IMR-90 (cell line): ENCODE measurements around the gene NLGN2. TPM values are rescaled to one million over a fixed set of nuclear protein-coding genes. Genes with fewer than 3 reads are reported as not detected.

Source experiments
- ATAC-seq: fragments of 200-7000 bp; cut with Tn5 transposase; 2 replicates; pipeline ENCODE4 v1.9.1; 2020; ENCODE audit warnings: low read depth, mild to moderate bottlenecking, moderate library complexity
- BruUV-seq: library from RNA; stranded (reverse); fragments of 400-500 nt; replicated peaks from 2 replicates; lab custom pipeline; 2021; lab: Mats Ljungman, UMichigan
- CTCF ChIA-PET: fragments of 300-600 bp; formaldehyde crosslinking; extraction: SDS; loops from one replicate; lab custom pipeline; 2021; ENCODE audit warnings: antibody characterized with exemption; lab: Yijun Ruan, JAX
- POLR2A ChIA-PET: fragments of 300-600 bp; sonication (Branson Sonifier 250); formaldehyde crosslinking; loops from one replicate; lab custom pipeline; 2022; ENCODE audit warnings: antibody characterized with exemption; ENCODE audit not compliant: unreplicated experiment; lab: Charles Lee
- DNase-seq: peaks from one replicate; pipeline ENCODE4 v3.0.0; 2013
- H2AFZ ChIP-seq: replicated peaks from 2 replicates; pipeline ENCODE3; 2013; ENCODE audit warnings: low read length, mild to moderate bottlenecking; ENCODE audit not compliant: poor library complexity
- H2AK5ac ChIP-seq: 2 replicates; pipeline ENCODE4 v1.6.1; 2013; ENCODE audit warnings: low read depth, low read length, inconsistent platforms
- H2AK9ac ChIP-seq: replicated peaks from 2 replicates; pipeline ENCODE3; 2013; ENCODE audit warnings: mild to moderate bottlenecking, low read depth, low read length, moderate library complexity; ENCODE audit not compliant: poor library complexity
- H2BK120ac ChIP-seq: 2 replicates; pipeline ENCODE4 v1.6.1; 2013; ENCODE audit warnings: low read depth, low read length, inconsistent platforms
- H2BK15ac ChIP-seq: 3 replicates; pipeline ENCODE4 v1.6.1; 2013; ENCODE audit warnings: low read depth, low read length, inconsistent platforms
- H2BK20ac ChIP-seq: 2 replicates; pipeline ENCODE4 v1.6.1; 2013; ENCODE audit warnings: low read depth, mild to moderate bottlenecking, inconsistent platforms, low read length, moderate library complexity
- H2BK5ac ChIP-seq: 2 replicates; pipeline ENCODE4 v1.6.1; 2013; ENCODE audit warnings: mild to moderate bottlenecking, low read depth, low read length, inconsistent platforms; ENCODE audit not compliant: poor library complexity, severe bottlenecking
- H3K14ac ChIP-seq: replicated peaks from 2 replicates; pipeline ENCODE4 v1.6.1; 2013; ENCODE audit warnings: low read depth, low read length, inconsistent platforms
- H3K18ac ChIP-seq: 2 replicates; pipeline ENCODE4 v1.6.1; 2013; ENCODE audit warnings: low read depth, low read length, control low read depth
- H3K23ac ChIP-seq: 2 replicates; pipeline ENCODE4 v1.6.1; 2013; ENCODE audit warnings: low read depth, low read length, inconsistent platforms
- H3K27ac ChIP-seq: 2 replicates; pipeline ENCODE4 v1.5.1; 2013; ENCODE audit warnings: mild to moderate bottlenecking, control low read depth, low read length; ENCODE audit not compliant: insufficient read depth
- H3K27me3 ChIP-seq: 2 replicates; pipeline ENCODE4 v1.6.1; 2013; ENCODE audit warnings: low read length; ENCODE audit not compliant: control insufficient read depth, insufficient read depth
- H3K36me3 ChIP-seq: 2 replicates; pipeline ENCODE4 v1.6.1; 2013; ENCODE audit warnings: low read length, mixed read lengths; ENCODE audit not compliant: control insufficient read depth, insufficient read depth
- H3K4ac ChIP-seq: 2 replicates; pipeline ENCODE4 v1.6.1; 2013; ENCODE audit warnings: low read depth, low read length, inconsistent platforms
- H3K4me1 ChIP-seq: 2 replicates; pipeline ENCODE4 v1.6.1; 2013; ENCODE audit warnings: low read length, mixed read lengths; ENCODE audit not compliant: control insufficient read depth, insufficient read depth
- H3K4me2 ChIP-seq: 2 replicates; pipeline ENCODE4 v1.6.1; 2013; ENCODE audit warnings: low read depth, mild to moderate bottlenecking, control low read depth, low read length, moderate library complexity
- H3K4me3 ChIP-seq: 2 replicates; pipeline ENCODE4 v1.5.1; 2013; ENCODE audit warnings: low read depth, mild to moderate bottlenecking, control low read depth, low read length, moderate library complexity; ENCODE audit not compliant: insufficient read depth
- H3K56ac ChIP-seq: 2 replicates; pipeline ENCODE4 v1.6.1; 2013; ENCODE audit warnings: low read length, inconsistent platforms; ENCODE audit not compliant: insufficient read depth; ENCODE audit errors: extremely low read depth
- H3K79me1 ChIP-seq, 2 experiments: 2 replicates each; pipeline ENCODE4 v1.6.1; 2013; ENCODE audit warnings: low read length in 2 of 2, inconsistent platforms in 1 of 2, low read depth in 1 of 2
- H3K9ac ChIP-seq: 2 replicates; pipeline ENCODE4 v1.6.1; 2013; ENCODE audit warnings: low read depth, low read length, control low read depth
- H3K9me1 ChIP-seq: 2 replicates; pipeline ENCODE4 v1.6.1; 2013; ENCODE audit warnings: low read length, inconsistent platforms; ENCODE audit not compliant: insufficient read depth
- H3K9me3 ChIP-seq: 2 replicates; pipeline ENCODE4 v1.6.1; 2013; ENCODE audit warnings: low read length; ENCODE audit not compliant: control insufficient read depth, insufficient read depth
- H4K20me1 ChIP-seq: 2 replicates; pipeline ENCODE4 v1.6.1; 2013; ENCODE audit warnings: low read length, inconsistent platforms; ENCODE audit not compliant: insufficient read depth
- H4K5ac ChIP-seq: 2 replicates; pipeline ENCODE4 v1.6.1; 2013; ENCODE audit warnings: mild to moderate bottlenecking, low read depth, low read length, control low read depth
- H4K8ac ChIP-seq, 2 experiments: 2 replicates each; pipeline ENCODE4 v1.6.1; 2013; ENCODE audit warnings: low read depth in 2 of 2, low read length in 2 of 2, control low read depth in 1 of 2, inconsistent platforms in 1 of 2
- H4K91ac ChIP-seq: 2 replicates; pipeline ENCODE4 v1.6.1; 2013; ENCODE audit warnings: low read depth, low read length, inconsistent platforms; ENCODE audit not compliant: insufficient read depth
- BHLHE40 ChIP-seq: fragments of 150-350 bp; IDR thresholded peaks from 2 replicates; pipeline ENCODE4 v1.6.1; 2016; ENCODE audit warnings: mild to moderate bottlenecking, low read depth, low read length
- CEBPB ChIP-seq: IDR thresholded peaks from 2 replicates; pipeline ENCODE4 v1.6.1; 2012; ENCODE audit warnings: low read depth, low read length, improper control_type of control experiment
- CHD1 ChIP-seq: IDR thresholded peaks from 2 replicates; pipeline ENCODE4 v1.6.1; 2012; ENCODE audit warnings: low read depth, low read length, improper control_type of control experiment
- FOS ChIP-seq: fragments of 150-350 bp; IDR thresholded peaks from 2 replicates; pipeline ENCODE4 v1.6.1; 2016; ENCODE audit warnings: low read depth, low read length
- MAZ ChIP-seq: IDR thresholded peaks from 2 replicates; pipeline ENCODE4 v1.6.1; 2012; ENCODE audit warnings: low read depth, mild to moderate bottlenecking, low read length, improper control_type of control experiment, moderate library complexity, borderline replicate concordance
- MXI1 ChIP-seq: IDR thresholded peaks from 2 replicates; pipeline ENCODE4 v1.6.1; 2012; ENCODE audit warnings: low read depth, mild to moderate bottlenecking, low read length, moderate library complexity, borderline replicate concordance
- POLR2A ChIP-seq: IDR thresholded peaks from 2 replicates; pipeline ENCODE4 v1.6.1; 2012; ENCODE audit warnings: mild to moderate bottlenecking, low read depth, low read length
- RCOR1 ChIP-seq: IDR thresholded peaks from 2 replicates; pipeline ENCODE4 v1.6.1; 2012; ENCODE audit warnings: mild to moderate bottlenecking, low read length, improper control_type of control experiment; ENCODE audit not compliant: insufficient replicate concordance
- SMC3 ChIP-seq: fragments of 150-350 bp; IDR thresholded peaks from 2 replicates; pipeline ENCODE4 v1.6.1; 2016; ENCODE audit warnings: low read depth, mild to moderate bottlenecking, antibody characterized with exemption, low read length, moderate library complexity
- WGBS, 2 experiments: methylation state at CpG; one replicate each; pipeline versions ENCODE4 v1.1.5 to v1.1.7; 2013; ENCODE audit warnings: missing lambda C conversion rate in 2 of 2; ENCODE audit not compliant: insufficient read length in 1 of 2; ENCODE audit errors: extremely low coverage in 2 of 2; 5-methylcytosine and 5-hydroxymethylcytosine counted together
- dilution Hi-C: fragments of 300-500 bp; cut with HindIII; formaldehyde crosslinking; loops from one replicate; pipeline ENCODE4 v1.14.3; 2018; ENCODE audit warnings: low sequenced_read_pairs; ENCODE audit not compliant: unreplicated experiment
- in situ Hi-C: fragments of 300-500 bp; cut with MboI; formaldehyde crosslinking; loops from 3 replicates; pipeline ENCODE4 v1.14.3; 2019; ENCODE audit warnings: low sequenced_read_pairs, inconsistent platforms, mixed read lengths
- intact Hi-C: fragments of 100-400 bp; cut with micrococcal nuclease; formaldehyde crosslinking; loops from 2 replicates; pipeline ENCODE4 v1.10.0; 2022
- polyA plus RNA-seq, 3 experiments: library from polyadenylated mRNA; depleted of rRNA; stranded (reverse); fragments of >200 nt; gene quantifications; 2 replicates each; pipeline ENCODE4 v1.2.3, GENCODE V29; 2012; ENCODE audit warnings: low replicate concordance in 1 of 3
- total RNA-seq: library from RNA; depleted of rRNA; stranded (reverse); fragments of >200 nt; gene quantifications from 2 replicates; pipeline ENCODE4 v1.2.3, GENCODE V29; 2012
- TF ChIP-seq, protein P1 (sequence below): fragments of 150-350 bp; IDR thresholded peaks from 2 replicates; pipeline ENCODE4 v1.6.1; 2016; ENCODE audit warnings: low read depth, mild to moderate bottlenecking, low read length, moderate library complexity, borderline replicate concordance

Gene NLGN2
- total and polyA plus RNA-seq, 2 of the 4 experiments (the other 2 are of a cell fraction): 1.8 to 38.1 TPM

- ChIA-PET CTCF (no interaction called here), POLR2A (no interaction called here)
- H4K20me1 ChIP-seq: peaks cover 7% of the 10 kb centered on the region
- no peak overlapping the region for H2BK15ac ChIP-seq
- in situ Hi-C loops (no loop called here), dilution Hi-C loops (no loop called here), intact Hi-C loops (no loop called here)
- no peak overlapping the region for H3K4ac ChIP-seq
- H2AK9ac ChIP-seq: no peak overlapping the region
- no peak overlapping the region for H2AFZ ChIP-seq
- H4K91ac ChIP-seq: no peak overlapping the region
- WGBS, 2 experiments: no CpG with 5 or more reads among the region's 13 CpGs
- no peak overlapping the region for H2BK20ac ChIP-seq
- H3K18ac ChIP-seq: no peak overlapping the region
- no peak overlapping the region for H3K14ac ChIP-seq
- H3K79me1 ChIP-seq: peaks cover 7 to 44% of the 10 kb centered on the region in 2 experiments
- peaks cover 26% of the 10 kb centered on the region for H3K36me3 ChIP-seq
- H3K23ac ChIP-seq: no peak overlapping the region
- H2BK120ac ChIP-seq: no peak overlapping the region
- no peak overlapping the region for H2AK5ac ChIP-seq
- peaks cover 9% of the 10 kb centered on the region for H3K4me1 ChIP-seq
- H3K4me3 ChIP-seq: no peak overlapping the region
- no peak overlapping the region for H3K27ac ChIP-seq
- BruUV-seq: no TSS peak
- no peaks in the 10 kb centered on the region for H3K9me3 ChIP-seq
- H4K5ac ChIP-seq: no peak overlapping the region
- TF ChIP-seq SMC3: no peak
- TF ChIP-seq POLR2A: no peak
- TF ChIP-seq MXI1: no peak
- TF ChIP-seq CHD1: no peak
- no peak for TF ChIP-seq RCOR1
- TF ChIP-seq, protein P1, sequence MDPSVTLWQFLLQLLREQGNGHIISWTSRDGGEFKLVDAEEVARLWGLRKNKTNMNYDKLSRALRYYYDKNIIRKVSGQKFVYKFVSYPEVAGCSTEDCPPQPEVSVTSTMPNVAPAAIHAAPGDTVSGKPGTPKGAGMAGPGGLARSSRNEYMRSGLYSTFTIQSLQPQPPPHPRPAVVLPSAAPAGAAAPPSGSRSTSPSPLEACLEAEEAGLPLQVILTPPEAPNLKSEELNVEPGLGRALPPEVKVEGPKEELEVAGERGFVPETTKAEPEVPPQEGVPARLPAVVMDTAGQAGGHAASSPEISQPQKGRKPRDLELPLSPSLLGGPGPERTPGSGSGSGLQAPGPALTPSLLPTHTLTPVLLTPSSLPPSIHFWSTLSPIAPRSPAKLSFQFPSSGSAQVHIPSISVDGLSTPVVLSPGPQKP: no peak
- no peak for TF ChIP-seq CEBPB
- TF ChIP-seq BHLHE40: no peak
- no peak for TF ChIP-seq FOS
- TF ChIP-seq MAZ: no peak
- H4K8ac ChIP-seq: no peak overlapping the region
- no peak overlapping the region for H3K56ac ChIP-seq
- ATAC-seq (no peak), DNase-seq (no peak)
- 0 out of 2 replicates have a peak, but pooled peaks cover 4% of the 10 kb centered on the region for H3K9me1 ChIP-seq
- no peak overlapping the region; the same call in 1 of the 2 replicates for H3K4me2 ChIP-seq
- H3K27me3 ChIP-seq: no peaks in the 10 kb centered on the region
- H3K9ac ChIP-seq: no peak overlapping the region
- H2BK5ac ChIP-seq: no peak overlapping the region
These were observed 563 bp upstream of the NLGN2 start for GRCh38 chr17:7407082-7407481.
